GM12878 (cell line): ENCODE results near the gene NLGN4X. TPM values are rescaled to one million over a fixed set of nuclear protein-coding genes. Genes with fewer than 3 reads are reported as not detected.

Experiments used
- ATAC-seq: fragments of 200-7000 bp; cut with Tn5 transposase; 3 replicates; pipeline ENCODE4 v1.9.1; 2020; ENCODE audit warnings: mild to moderate bottlenecking, moderate library complexity
- BruUV-seq: library from RNA; stranded (reverse); fragments of 400-500 nt; replicated peaks from 2 replicates; lab custom pipeline; 2021; lab: Mats Ljungman, UMichigan
- CTCF ChIA-PET: fragments of 300-600 bp; sonication (Branson Sonifier 250); formaldehyde crosslinking; extraction: SDS; loops from one replicate; lab custom pipeline; 2021; ENCODE audit warnings: inconsistent platforms; lab: Yijun Ruan, JAX
- POLR2A ChIA-PET: fragments of 350-600 bp; formaldehyde crosslinking; extraction: SDS; loops from one replicate; lab custom pipeline; 2021; ENCODE audit warnings: inconsistent platforms; lab: Charles Lee
- RAD21 ChIA-PET: fragments of 300-600 bp; sonication (Branson Sonifier 250); formaldehyde crosslinking; loops from one replicate; lab custom pipeline; 2023; ENCODE audit warnings: antibody characterized with exemption; ENCODE audit not compliant: unreplicated experiment; lab: Charles Lee
- SMC1A ChIA-PET: fragments of 300-600 bp; sonication (Branson Sonifier 250); formaldehyde crosslinking; loops from one replicate; lab custom pipeline; 2023; ENCODE audit not compliant: unreplicated experiment, uncharacterized antibody; lab: Charles Lee
- DNase-seq: peaks from one replicate; pipeline ENCODE4 v3.0.0-alpha.2; 2011; ENCODE audit warnings: low read depth, low spot score
- FAIRE-seq: peaks from 3 replicates; lab custom pipeline; 2011; peaks lifted over from hg19 to GRCh38; lab: Jason Lieb, UNC
- H2AFZ ChIP-seq: 2 replicates; pipeline ENCODE4 v1.6.0; 2011; ENCODE audit warnings: low read depth, low read length, control low read depth; ENCODE audit not compliant: control insufficient read depth
- H3K27ac ChIP-seq: 2 replicates; pipeline ENCODE4 v1.5.1; 2011; ENCODE audit warnings: control low read depth; ENCODE audit not compliant: control insufficient read depth, insufficient read depth
- H3K27me3 ChIP-seq, 2 experiments: replicated peaks in 1 of 2; 2 replicates each; pipeline versions ENCODE4 v1.6.0 to v1.6.1; 2011; ENCODE audit warnings: low read length in 1 of 2; ENCODE audit not compliant: control insufficient read depth in 2 of 2, insufficient read depth in 2 of 2
- H3K36me3 ChIP-seq, 2 experiments: 2 replicates each; pipeline ENCODE4 v1.5.1; 2011; ENCODE audit warnings: low read length in 1 of 2; ENCODE audit not compliant: control insufficient read depth in 2 of 2, insufficient read depth in 2 of 2
- H3K4me1 ChIP-seq: 2 replicates; pipeline ENCODE4 v1.6.1; 2011; ENCODE audit warnings: mild to moderate bottlenecking, low read length, moderate library complexity, mixed read lengths; ENCODE audit not compliant: control insufficient read depth, insufficient read depth
- H3K4me2 ChIP-seq: 2 replicates; pipeline ENCODE4 v1.6.0; 2011; ENCODE audit warnings: control low read depth; ENCODE audit not compliant: control insufficient read depth, insufficient read depth
- H3K4me3 ChIP-seq: fragments of 200-600 bp; sonication (generic); 2 replicates; pipeline ENCODE4 v1.5.1; 2016
- H3K79me2 ChIP-seq: 2 replicates; pipeline ENCODE4 v1.6.0; 2011; ENCODE audit warnings: low read length; ENCODE audit not compliant: control insufficient read depth, insufficient read depth
- H3K9ac ChIP-seq: 2 replicates; pipeline ENCODE4 v1.8.0; 2011; ENCODE audit warnings: low read length, control low read depth, mixed read lengths; ENCODE audit not compliant: control insufficient read depth, insufficient read depth
- H3K9me3 ChIP-seq: replicated peaks from 3 replicates; pipeline ENCODE4 v1.5.1; 2011; ENCODE audit warnings: mild to moderate bottlenecking, low read length; ENCODE audit not compliant: control insufficient read depth, insufficient read depth
- H4K20me1 ChIP-seq: 2 replicates; pipeline ENCODE4 v1.6.0; 2011; ENCODE audit not compliant: control insufficient read depth, insufficient read depth
- CEBPZ ChIP-seq: fragments of 150-350 bp; IDR thresholded peaks from 2 replicates; pipeline ENCODE4 v1.6.1; 2016; ENCODE audit warnings: low read depth, low read length
- E2F8 ChIP-seq: fragments of 450-650 bp; IDR thresholded peaks from 2 replicates; pipeline ENCODE4 v1.6.1; 2018; ENCODE audit warnings: mild to moderate bottlenecking, low read depth, moderate library complexity; ENCODE audit not compliant: partially characterized antibody
- ELK1 ChIP-seq: IDR thresholded peaks from 2 replicates; pipeline ENCODE4 v1.6.1; 2012; ENCODE audit warnings: low read depth, low read length, improper control_type of control experiment
- NR2C1 ChIP-seq: fragments of 450-650 bp; IDR thresholded peaks from 2 replicates; pipeline ENCODE4 v1.6.1; 2017; ENCODE audit warnings: antibody characterized with exemption, mild to moderate bottlenecking, moderate library complexity
- ZNF24 ChIP-seq: fragments of 450-650 bp; IDR thresholded peaks from 2 replicates; pipeline ENCODE4 v1.6.1; 2017; ENCODE audit warnings: antibody characterized with exemption, mild to moderate bottlenecking
- ZNF622 ChIP-seq: fragments of 450-650 bp; IDR thresholded peaks from 2 replicates; pipeline ENCODE4 v1.6.1; 2017; ENCODE audit warnings: mild to moderate bottlenecking, inconsistent platforms
- WGBS: methylation state at CpG from one replicate; pipeline ENCODE4 v1.1.6; 2016; ENCODE audit warnings: low lambda C conversion rate; ENCODE audit not compliant: insufficient replicate concordance, insufficient coverage; ENCODE audit errors: missing lambda C conversion rate; 5-methylcytosine and 5-hydroxymethylcytosine counted together
- in situ Hi-C: fragments of 300-500 bp; cut with MboI; formaldehyde crosslinking; loops from 9 replicates; pipeline ENCODE4 v1.14.3; 2018; ENCODE audit warnings: mixed read lengths
- intact Hi-C: fragments of 100-400 bp; cut with micrococcal nuclease; formaldehyde crosslinking; loops from one replicate; pipeline ENCODE4 v1.14.2; 2022; ENCODE audit not compliant: unreplicated experiment
- polyA plus RNA-seq, 11 experiments: library from polyadenylated mRNA; depleted of rRNA in 4 of 11; unstranded in 6 of 11; stranded (reverse) in 5 of 11; fragments of >200 nt; fragmentation: Nextera tagmentation in 4 of 11; fragmentation: Illumina TruSeq in 1 of 11; extraction: Ambion mirVana in 4 of 11; extraction: Trizol in 1 of 11; gene quantifications; 1 replicate in 1 of 11; 2 replicates in 10 of 11; pipeline versions ENCODE4 v1.2.1 to v1.2.3, GENCODE V29; 2011 to 2016; ENCODE audit warnings: inconsistent platforms in 2 of 11, missing spikeins in 2 of 11, low read depth in 1 of 11
- total RNA-seq, 4 experiments: library from RNA; depleted of rRNA in 3 of 4; stranded (reverse); fragments of >200 nt in 3 of 4; fragmentation: Illumina TruSeq in 1 of 4; extraction: Trizol in 1 of 4; gene quantifications; 2 replicates each; pipeline versions ENCODE4 v1.2.1 to v1.2.3, GENCODE V29; 2013 to 2021

The NLGN4X gene
- total and polyA plus RNA-seq, 10 of the 15 experiments (the other 5 are each of a cell fraction or from before 2014, with no cell fraction given) = 0.02 to 1.5 (median 0.09) TPM; not detected in 2

- FAIRE-seq = no peak
- RAD21 ChIA-PET = no interaction called here
- no peaks in the 10 kb centered on the region for H3K36me3 ChIP-seq
- POLR2A ChIA-PET = no interaction called here
- intact Hi-C loops = no loop called here
- 0% methylated on average over 3 of the region's 3 CpGs for WGBS
- H3K9me3 ChIP-seq = no peaks in the 10 kb centered on the region
- H3K79me2 ChIP-seq = no peaks in the 10 kb centered on the region
- no peaks in the 10 kb centered on the region for H3K4me1 ChIP-seq
- no peaks in the 10 kb centered on the region for H4K20me1 ChIP-seq
- no peak overlapping the region for H2AFZ ChIP-seq
- SMC1A ChIA-PET = no interaction called here
- H3K9ac ChIP-seq = no peak overlapping the region
- H3K27me3 ChIP-seq = no peaks in the 10 kb centered on the region
- H3K27ac ChIP-seq = no peak overlapping the region
- in situ Hi-C loops = no loop called here
- BruUV-seq = no TSS peak
- TF ChIP-seq ZNF24 = no peak
- no peak for TF ChIP-seq ZNF622
- TF ChIP-seq NR2C1 = no peak
- TF ChIP-seq CEBPZ = no peak
- TF ChIP-seq ELK1 = no peak
- TF ChIP-seq E2F8 = no peak
- TF ChIP-seq, all 136 proteins: peak for 0
- H3K4me3 ChIP-seq = no peak overlapping the region
- no peak overlapping the region for H3K4me2 ChIP-seq
- DNase-seq (no peak), ATAC-seq (no peak)
- CTCF ChIA-PET = no interaction called here
These were observed 237.3 kb downstream of the NLGN4X start for GRCh38 chrX:5991393-5991792.
